CD4-positive, alpha-beta T cell treated with Interleukin-12 subunit alpha and Interleukin-12 subunit beta, for 1 hour (primary cell): ENCODE results near the gene WIPF3.

Source experiments
- DNase-seq: peaks from one replicate; pipeline ENCODE4 v3.0.0-alpha.2; 2020

WIPF3 gene

DNA sequence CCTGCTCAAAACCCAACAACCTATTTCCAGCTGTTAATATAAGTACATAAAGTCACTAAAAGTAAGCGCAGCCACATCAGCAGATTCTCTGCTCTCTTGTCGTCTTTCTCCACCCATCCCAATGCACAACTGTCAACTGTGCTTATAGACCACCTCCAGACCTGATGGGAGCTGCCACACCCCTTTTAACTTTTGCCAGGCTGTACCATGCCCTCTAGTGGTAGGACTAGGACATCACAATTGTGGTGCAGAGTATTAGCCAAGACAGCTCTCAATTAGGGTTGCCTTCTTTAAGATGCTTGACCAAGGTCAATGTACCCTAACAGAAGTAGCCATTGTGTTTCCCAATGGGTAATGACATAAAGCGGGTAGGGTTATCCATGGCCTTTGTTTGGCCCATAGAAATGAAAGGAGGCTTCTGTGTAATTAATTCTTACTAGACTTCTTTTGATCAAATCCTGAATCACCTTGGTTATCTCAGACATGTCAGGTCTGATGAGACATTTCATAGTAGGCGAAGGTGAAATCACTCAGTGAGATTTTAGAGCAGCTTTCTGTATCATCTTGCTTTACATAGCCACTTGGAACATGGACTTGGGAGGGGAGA is 115.2 kb downstream of the WIPF3 start:
- peak; percentile 53 for DNase-seq

DNA sequence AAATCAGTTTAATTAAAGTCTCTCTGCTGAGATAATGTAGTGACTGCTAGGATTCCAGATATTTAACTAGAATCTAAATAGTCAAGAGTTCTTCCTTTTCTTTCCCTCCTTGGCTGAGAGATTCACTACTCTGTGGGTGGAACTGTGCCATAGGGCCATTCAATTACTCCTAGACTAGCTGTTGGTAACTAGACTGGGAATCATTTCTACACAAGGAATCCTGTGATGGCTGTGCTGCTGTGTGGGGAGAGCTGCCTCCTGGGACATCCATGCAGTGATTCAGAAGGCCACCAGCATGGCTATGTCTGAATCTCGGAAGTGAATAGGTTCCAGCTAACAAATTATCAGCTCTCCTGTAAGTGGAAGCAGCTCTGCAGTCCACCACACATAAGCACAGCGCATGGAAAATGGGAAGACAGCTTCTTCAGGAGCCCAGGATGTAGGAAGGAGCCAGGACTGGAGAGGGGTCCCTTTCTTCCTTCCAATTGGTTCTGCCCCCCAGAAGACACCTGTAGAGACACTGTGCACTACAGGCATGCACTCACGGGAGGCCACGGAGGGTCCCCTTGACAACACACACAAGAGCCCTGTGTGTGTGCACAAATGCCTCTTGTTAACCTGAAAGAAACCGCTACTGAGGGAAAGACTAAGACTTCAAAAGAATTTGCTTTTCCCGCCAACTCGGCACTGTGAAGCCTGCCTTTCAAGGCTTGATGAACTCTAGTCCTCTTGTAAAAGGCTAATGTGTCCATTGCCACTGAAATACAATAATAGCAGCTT is 116.8 kb downstream of the WIPF3 start:
- no peak for DNase-seq

DNA sequence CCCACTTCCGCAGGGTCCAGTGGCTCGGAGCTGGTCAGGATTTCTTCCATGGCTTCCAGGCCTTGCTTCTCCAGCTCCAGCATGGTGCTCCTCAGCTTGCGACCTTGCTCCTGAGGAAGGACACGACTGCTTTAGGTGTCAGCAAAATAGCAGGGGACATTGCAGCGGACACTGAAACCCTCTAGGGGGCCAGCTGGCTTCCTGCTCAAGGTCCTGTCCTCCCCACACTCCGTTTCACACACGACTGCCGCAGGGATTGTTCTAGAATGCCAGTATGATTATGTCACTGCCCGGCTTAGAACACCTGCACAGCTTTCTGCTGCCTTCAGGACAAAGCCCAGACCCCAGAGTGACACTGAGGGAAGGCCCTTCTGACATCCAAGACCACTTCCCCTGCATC is 117.7 kb downstream of the WIPF3 start:
- no peak for DNase-seq

- DNase-seq = no peak
Measured at GRCh38 chr7:29924684-29925083, 118.4 kb downstream of the WIPF3 start.

GRCh38 chr7:29926216-29926615 is 119.9 kb downstream of the WIPF3 start:
- no peak for DNase-seq

GRCh38 chr7:29926741-29927140 is 120.4 kb downstream of the WIPF3 start:
- no peak for DNase-seq

- no peak for DNase-seq
Measured at GRCh38 chr7:29929018-29929807, 122.9 kb downstream of the WIPF3 start.

DNA sequence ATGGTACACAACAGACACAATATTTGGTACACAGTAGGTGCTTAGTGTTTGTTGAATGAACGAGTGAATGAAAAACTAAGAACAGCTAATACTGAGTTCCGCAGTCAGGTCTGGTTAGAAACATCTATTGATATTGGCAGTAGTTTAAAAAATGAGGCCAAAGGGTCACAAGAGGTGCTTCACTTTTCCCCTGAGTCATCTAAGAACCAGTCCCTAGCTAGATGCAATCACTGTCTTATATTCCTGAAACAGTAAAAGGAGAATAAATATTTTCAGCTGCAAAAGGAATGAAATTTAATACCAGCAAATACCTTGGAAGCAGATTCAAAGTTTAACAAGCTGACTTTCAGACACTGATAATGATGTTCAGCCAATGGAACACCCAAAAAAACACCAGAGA is 128.8 kb downstream of the WIPF3 start:
- no peak for DNase-seq

DNA sequence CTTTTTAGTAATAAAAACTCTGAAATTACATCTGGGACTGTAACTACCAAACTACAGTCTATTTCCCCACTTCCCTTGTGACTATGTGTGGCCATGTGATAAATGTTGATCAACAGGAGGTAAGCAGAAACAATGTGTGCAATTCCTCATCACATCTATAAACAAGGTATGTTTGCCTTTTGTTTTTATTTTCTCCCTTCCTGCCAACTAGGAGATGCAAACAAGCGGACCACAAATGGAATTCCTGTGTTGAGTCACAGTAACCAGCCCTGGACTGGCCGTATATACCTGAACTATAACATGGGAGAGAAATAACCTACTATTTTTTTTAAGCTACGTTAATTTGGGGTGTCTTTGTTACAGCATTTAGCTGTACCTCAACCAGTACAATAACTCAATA is 130.8 kb downstream of the WIPF3 start:
- no peak for DNase-seq

GRCh38 chr7:29940199-29940598 is 133.9 kb downstream of the WIPF3 start:
- DNase-seq = no peak

DNA sequence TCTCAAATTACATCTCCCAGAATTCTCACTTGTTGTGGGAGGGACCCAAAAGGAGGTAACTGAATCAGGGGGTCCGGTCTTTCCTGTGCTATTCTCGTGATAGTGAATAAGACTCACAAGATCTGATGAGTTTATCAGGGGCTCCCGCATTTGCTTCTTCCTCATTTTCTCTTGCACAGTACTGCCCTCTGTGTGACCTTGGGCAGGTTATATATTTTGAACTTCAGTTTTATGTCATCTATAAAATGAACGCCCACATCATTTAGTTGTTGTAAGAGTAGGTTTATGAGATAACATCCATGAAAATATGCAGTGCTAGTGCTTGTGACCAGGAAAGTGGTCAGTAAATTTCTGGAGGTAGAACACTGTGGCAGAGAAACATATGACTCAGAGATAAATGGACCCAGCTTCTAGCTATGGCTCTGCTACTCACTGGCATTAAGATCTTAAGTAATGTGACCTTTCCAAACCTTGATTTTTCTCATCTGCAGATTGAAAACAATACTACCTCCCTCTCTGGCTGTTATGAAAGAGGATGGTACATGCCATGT is 139.0 kb downstream of the WIPF3 start:
- DNase-seq = no peak

DNA sequence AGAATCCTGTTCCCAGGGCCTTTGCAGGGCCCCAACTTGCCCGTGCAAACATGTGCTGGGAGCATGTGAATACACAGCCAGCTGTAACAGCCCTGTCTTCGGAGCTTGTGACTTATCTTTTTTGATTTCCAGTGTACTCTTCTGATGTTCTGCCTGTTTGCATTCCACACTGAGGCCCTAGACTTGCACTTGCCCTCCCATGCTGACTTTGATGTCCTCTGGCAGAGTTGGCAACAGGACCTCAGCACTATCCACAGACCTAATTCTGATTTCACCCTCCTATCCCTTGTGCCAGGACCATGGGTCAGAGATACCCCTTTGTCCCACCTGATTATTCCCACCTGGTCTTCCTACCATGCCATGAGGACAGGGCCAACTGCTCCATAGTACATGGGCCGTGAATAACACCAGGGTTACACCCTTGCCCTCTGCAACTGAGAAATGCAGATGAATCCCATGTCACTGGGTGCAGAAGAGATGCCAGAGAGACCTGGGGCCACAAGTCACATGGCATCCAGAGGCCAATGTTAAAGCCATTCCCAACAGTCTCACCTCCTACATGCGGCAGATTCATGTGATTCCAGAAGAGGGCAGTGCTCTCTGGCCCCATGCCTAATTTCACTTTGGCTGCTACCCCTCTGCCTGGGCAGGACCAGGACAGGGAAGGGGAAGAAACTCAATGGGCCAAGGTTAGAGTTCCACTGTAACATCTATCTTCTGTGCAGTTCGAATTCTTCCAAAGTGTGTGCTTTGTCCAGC is 140.3 kb downstream of the WIPF3 start:
- peak; percentile 6 for DNase-seq

GRCh38 chr7:29948587-29948986 is 142.3 kb downstream of the WIPF3 start:
- DNase-seq = no peak

DNA sequence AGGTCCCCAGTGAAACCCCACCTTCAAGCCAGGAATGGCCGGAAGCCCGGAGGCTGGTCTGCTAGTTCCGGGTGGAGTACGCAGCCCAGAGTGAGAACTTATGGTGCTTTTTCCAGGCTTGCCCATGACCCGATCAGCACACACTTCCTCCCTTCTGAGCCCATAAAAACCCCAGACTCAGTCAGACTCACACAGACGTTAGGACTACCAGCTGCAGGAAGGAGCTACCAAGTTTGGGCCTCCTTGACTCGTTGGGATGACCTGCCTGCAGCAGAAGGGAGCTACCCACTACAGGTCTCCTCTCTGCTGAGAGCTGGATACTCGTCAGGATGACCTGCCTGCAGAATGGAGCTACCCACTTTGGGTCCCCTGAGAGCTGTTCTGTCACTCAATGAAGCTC is 144.2 kb downstream of the WIPF3 start:
- no peak for DNase-seq

DNA sequence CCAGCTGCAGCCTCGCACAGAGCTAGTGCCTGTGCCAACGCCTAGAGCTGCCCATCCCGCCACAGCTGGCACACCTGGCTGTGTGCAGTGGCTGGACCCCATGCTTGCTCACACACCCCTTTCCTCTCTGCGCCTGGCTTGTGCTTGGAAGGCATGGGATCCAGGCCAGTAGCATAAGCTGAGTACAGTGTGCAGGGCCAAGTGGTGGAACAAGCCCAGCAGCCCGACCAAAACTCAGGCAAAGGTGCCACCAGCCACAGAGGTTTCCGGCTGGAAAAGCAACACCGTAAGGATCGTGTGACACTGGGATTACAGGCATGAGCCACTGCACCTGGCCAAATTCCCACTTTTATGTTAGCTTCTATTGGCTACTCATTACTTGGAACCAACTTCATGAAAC is 144.9 kb downstream of the WIPF3 start:
- no peak for DNase-seq

DNA sequence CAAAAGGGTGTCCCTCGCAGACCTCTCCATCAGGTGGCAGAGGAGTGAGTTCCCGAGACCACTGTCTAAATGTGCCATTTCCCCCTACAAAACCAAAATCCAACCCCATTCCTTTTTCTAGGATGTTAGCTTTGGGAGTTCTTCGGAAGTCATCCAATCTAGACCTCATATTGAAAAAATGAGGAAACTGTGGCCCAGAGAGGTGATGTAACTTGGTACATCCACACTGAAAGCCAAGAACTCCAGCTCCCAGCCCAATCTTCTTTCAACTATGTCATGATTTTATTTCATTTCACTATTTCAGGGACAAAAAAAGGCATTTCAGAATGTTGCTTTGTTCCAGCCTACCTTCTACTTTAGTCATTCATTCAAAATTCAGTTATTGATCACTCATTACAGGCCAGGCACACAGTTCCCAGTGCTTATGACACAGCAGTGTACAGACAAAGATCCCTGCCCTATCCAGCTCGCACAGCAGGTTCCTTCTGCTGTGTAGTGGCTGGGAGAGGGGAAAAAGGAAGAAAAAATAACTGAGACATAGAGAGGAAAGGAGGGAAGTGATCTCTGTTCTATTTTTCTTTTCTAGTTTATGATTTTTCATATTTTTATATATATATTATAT is 147.5 kb downstream of the WIPF3 start:
- no peak for DNase-seq

DNA sequence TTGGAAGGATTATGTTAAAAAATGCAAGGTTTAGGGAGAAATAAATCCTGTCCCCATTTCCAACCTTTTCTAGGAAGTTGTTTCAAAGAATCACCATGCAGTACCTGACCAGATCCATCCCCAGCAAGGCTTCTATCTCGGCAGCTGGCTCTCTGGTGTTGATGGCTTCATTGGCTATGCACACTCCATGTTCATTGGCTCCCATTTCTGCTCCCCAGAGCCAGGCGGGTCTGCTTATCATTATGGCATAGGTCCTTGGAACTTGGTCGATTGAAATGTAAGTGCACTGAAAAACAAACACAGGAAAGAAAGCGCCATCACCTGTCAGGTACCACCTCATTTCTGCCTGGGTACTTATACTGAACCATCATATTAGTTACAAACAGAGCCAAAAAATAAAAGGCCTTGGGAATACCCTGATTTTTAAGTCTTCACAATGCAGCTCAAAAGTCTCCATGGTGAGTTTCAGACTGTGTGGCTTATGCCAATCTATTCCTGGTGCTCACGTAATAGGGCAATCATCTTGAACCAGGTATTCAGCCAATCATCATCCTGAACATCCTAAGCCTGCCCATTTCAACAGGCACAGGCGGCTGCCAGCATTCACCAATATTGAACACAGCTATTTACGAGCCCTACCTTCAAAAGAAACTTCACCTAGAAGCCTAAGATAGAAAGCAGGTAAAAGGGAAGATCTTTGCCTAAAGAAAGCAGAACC is 148.9 kb downstream of the WIPF3 start:
- no peak for DNase-seq

GRCh38 chr7:29955799-29956486 is 149.6 kb downstream of the WIPF3 start:
- DNase-seq = peak; percentile 12

GRCh38 chr7:29956487-29956836 is 150.2 kb downstream of the WIPF3 start:
- DNase-seq = no peak

DNA sequence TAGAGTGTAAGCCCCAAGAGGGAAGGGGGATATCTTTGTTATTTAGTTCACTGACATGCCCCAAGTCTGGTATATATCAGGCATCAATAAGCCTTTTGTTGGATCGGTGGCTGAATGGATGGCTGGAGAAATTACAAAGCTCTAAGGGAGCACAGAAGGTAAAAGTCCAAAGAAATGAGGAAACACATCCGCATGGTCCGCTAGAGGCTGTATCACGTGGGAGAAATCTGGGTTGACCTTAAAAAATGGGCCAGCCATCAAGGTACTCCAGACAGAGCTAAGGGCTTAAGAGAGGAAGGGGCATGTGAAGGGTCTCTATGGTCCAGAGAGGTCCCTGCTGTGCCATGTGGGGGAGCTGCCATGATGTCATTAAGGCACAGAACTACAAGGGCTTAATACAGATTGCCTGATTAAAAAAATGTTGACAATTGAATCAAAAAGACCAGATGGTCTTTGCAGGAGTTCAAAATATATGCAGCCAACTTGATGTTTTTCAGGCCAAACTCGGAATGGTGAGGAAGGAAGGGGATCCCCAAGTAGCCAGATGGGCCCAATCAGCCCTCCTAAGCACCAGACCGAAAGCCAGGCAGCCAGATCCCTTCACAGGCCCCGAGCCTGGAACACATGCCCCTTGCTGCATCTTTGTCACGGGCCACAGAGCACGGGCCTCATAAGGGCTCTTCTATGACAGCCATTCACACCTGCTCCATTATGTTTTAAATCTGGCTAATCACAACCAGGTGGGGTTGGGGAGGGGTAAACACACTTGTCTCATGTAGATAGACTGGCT is 151.4 kb downstream of the WIPF3 start:
- no peak for DNase-seq
